HAP-1 (cell line): Measurements from ENCODE around the gene TMEM9.

ENCODE experiments used
- DNase-seq, 2 experiments: peaks; one replicate each; pipeline ENCODE4 v3.0.0-alpha.2; 2016 to 2020; ENCODE audit warnings: low spot score in 2 of 2
- H3K27me3 ChIP-seq: fragments of 250-450 bp; sonication (Bioruptor Pico); 2 replicates; pipeline ENCODE4 v1.5.1; 2020; ENCODE audit warnings: low read depth, mild to moderate bottlenecking, moderate library complexity
- H3K36me3 ChIP-seq: fragments of 250-450 bp; sonication (Bioruptor Pico); replicated peaks from 2 replicates; pipeline ENCODE4 v1.5.1; 2020; ENCODE audit warnings: mild to moderate bottlenecking
- H3K4me1 ChIP-seq: fragments of 250-450 bp; sonication (Bioruptor Pico); 2 replicates; pipeline ENCODE4 v1.5.1; 2020; ENCODE audit warnings: mild to moderate bottlenecking
- H3K4me3 ChIP-seq: fragments of 250-450 bp; sonication (Bioruptor Pico); 2 replicates; pipeline ENCODE4 v1.5.1; 2020; ENCODE audit warnings: mild to moderate bottlenecking, moderate library complexity
- H3K9me3 ChIP-seq: fragments of 250-450 bp; sonication (Bioruptor Pico); 2 replicates; pipeline ENCODE4 v1.5.1; 2020; ENCODE audit warnings: mild to moderate bottlenecking, moderate library complexity
- in situ Hi-C: fragments of 300-500 bp; cut with MboI; formaldehyde crosslinking; loops from 3 replicates; pipeline ENCODE4 v1.14.3; 2020; ENCODE audit warnings: low sequenced_read_pairs, inconsistent platforms, mixed read lengths

TMEM9 gene

GRCh38 chr1:201093561-201093960, 60.7 kb downstream of the TMEM9 start:
- no peaks in the 10 kb centered on the region for H3K27me3 ChIP-seq
- DNase-seq, result no peak
- in situ Hi-C loops, result no loop called here

GRCh38 chr1:201092738-201093137, 61.5 kb downstream of the TMEM9 start:
- in situ Hi-C loops, result no loop called here
- H3K27me3 ChIP-seq, result no peaks in the 10 kb centered on the region
- no peak overlapping the region for H3K4me3 ChIP-seq

More at GRCh38 chr1:201093561-201093960, 60.7 kb downstream of the TMEM9 start:
- H3K36me3 ChIP-seq, result no peaks in the 10 kb centered on the region
- H3K4me1 ChIP-seq, result no peaks in the 10 kb centered on the region
- H3K4me3 ChIP-seq, result no peak overlapping the region
- H3K9me3 ChIP-seq, result no peaks in the 10 kb centered on the region

GRCh38 chr1:201091256-201091655, 63.0 kb downstream of the TMEM9 start:
- Histone ChIP-seq H3K4me3 (no peak overlapping the region), H3K36me3 (no peaks in the 10 kb centered on the region), H3K9me3 (no peaks in the 10 kb centered on the region), H3K4me1 (no peaks in the 10 kb centered on the region), H3K27me3 (no peaks in the 10 kb centered on the region)
- no peak for DNase-seq
- in situ Hi-C loops, result no loop called here

More at GRCh38 chr1:201092738-201093137, 61.5 kb downstream of the TMEM9 start:
- no peaks in the 10 kb centered on the region for H3K9me3 ChIP-seq
- no peak for DNase-seq
- no peaks in the 10 kb centered on the region for H3K4me1 ChIP-seq
- H3K36me3 ChIP-seq, result no peaks in the 10 kb centered on the region

- H3K4me1 ChIP-seq, result no peaks in the 10 kb centered on the region
- H3K4me3 ChIP-seq, result no peak overlapping the region
- in situ Hi-C loops, result no loop called here
- H3K27me3 ChIP-seq, result no peaks in the 10 kb centered on the region
- no peaks in the 10 kb centered on the region for H3K9me3 ChIP-seq
- no peaks in the 10 kb centered on the region for H3K36me3 ChIP-seq
- DNase-seq, result no peak
These were observed 63.7 kb downstream of the TMEM9 start for GRCh38 chr1:201090541-201090940.

GRCh38 chr1:201089596-201089995, 64.7 kb downstream of the TMEM9 start:
- no peaks in the 10 kb centered on the region for H3K4me1 ChIP-seq
- no peaks in the 10 kb centered on the region for H3K27me3 ChIP-seq
- H3K36me3 ChIP-seq, result no peaks in the 10 kb centered on the region
- no peaks in the 10 kb centered on the region for H3K9me3 ChIP-seq
- in situ Hi-C loops, result no loop called here
- H3K4me3 ChIP-seq, result no peak overlapping the region
- DNase-seq, result no peak

GRCh38 chr1:201088901-201089525, 65.3 kb downstream of the TMEM9 start:
- H3K9me3 ChIP-seq, result no peaks in the 10 kb centered on the region
- no peaks in the 10 kb centered on the region for H3K4me1 ChIP-seq
- in situ Hi-C loops, result no loop called here
- H3K4me3 ChIP-seq, result no peak overlapping the region
- no peaks in the 10 kb centered on the region for H3K36me3 ChIP-seq
- no peak for DNase-seq
- no peaks in the 10 kb centered on the region for H3K27me3 ChIP-seq

- no peak for DNase-seq
- Histone ChIP-seq H3K27me3 (0 out of 2 replicates have a peak, but pooled peaks cover 3% of the 10 kb centered on the region), H3K4me3 (no peak overlapping the region), H3K36me3 (no peaks in the 10 kb centered on the region), H3K9me3 (no peaks in the 10 kb centered on the region), H3K4me1 (no peaks in the 10 kb centered on the region)
- in situ Hi-C loops, result no loop called here
These were observed 65.9 kb downstream of the TMEM9 start for GRCh38 chr1:201088395-201088794.

GRCh38 chr1:201085902-201086735, 68.2 kb downstream of the TMEM9 start:
- DNase-seq, result peak; percentile 21 to 65
- Histone ChIP-seq H3K9me3 (no peaks in the 10 kb centered on the region), H3K27me3 (0 out of 2 replicates have a peak, but pooled peaks cover 3% of the 10 kb centered on the region), H3K4me1 (no peaks in the 10 kb centered on the region), H3K4me3 (no peak overlapping the region), H3K36me3 (no peaks in the 10 kb centered on the region)
- in situ Hi-C loops, result no loop called here
